Right ventricle myocardium inferior (tissue), 1 donor: ENCODE measurements around the gene TMEM87B. TPM values are rescaled to one million over a fixed set of nuclear protein-coding genes. Genes with fewer than 3 reads are reported as not detected.
"Not testable (repeated sequence)": the region's sequence is repeated elsewhere in the genome, so short reads cannot be mapped to it uniquely, and the experiment has no call there.

Experiments
- ATAC-seq: fragments of 200-7000 bp; cut with Tn5 transposase; one replicate; pipeline ENCODE4 v1.9.1; 2020; ENCODE audit warnings: mild to moderate bottlenecking, moderate library complexity
- DNase-seq: peaks from one replicate; pipeline ENCODE4 v3.0.0; 2021; ENCODE audit errors: missing footprints
- intact Hi-C: fragments of 100-400 bp; cut with DNase I; formaldehyde crosslinking; loops from one replicate; pipeline ENCODE4 v1.11.0; 2022
- total RNA-seq: library from RNA; stranded (reverse); fragmentation: NEBNext Ultra II Directional; extraction: Animal tissue kit (Norgen Biotek cat#: 25700); gene quantifications from one replicate; pipeline ENCODE4 v1.2.1, GENCODE V29; 2021
- donor health status: DM: no; HTN: yes; CAD: no; lungs with severe emphysema.

TMEM87B gene
- total RNA-seq, 1 donor from 2014 or later = 6.5 TPM

DNA sequence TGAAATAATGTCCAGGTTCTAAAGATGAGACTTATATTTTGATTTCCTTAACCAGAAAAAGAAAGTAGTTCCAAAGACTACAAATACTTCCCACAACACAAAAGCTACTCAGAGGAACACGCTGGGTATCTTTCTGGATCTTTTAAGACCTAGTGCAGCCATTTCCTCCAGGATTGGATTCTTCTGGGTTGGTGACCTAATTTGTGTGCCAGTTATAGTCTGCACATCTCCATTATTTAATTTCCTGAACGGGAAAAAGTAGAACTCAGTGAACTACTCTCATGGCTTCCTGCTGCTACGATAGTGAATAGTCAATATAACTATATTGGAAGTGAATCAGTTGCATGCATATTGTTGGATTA is 1.5 kb downstream of the TMEM87B start:
- intact Hi-C loops = loop anchor here (5.0 kb wide), 1 partner anchor 196 kb away; no protein-coding TSS in a partner anchor
- ATAC-seq (no peak), DNase-seq (no peak)

DNA sequence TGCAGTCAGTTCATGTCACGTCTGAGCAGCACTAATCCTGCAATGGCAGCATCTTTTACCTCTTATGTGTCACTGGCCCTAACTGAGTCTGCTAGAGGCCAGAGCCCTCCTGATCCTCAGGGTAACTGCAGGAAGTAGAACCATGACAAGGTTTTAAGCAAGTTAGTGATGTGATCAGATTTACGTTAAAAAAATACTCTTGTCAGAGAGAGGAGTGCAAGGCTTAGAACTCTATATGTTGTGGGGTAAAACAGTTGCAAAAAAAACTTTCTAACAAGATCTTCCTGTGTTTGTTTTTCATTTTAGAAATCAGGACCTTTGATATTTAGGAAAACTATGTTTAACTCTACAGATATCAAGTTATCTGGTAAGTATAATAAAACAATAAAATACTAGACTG is 4.6 kb downstream of the TMEM87B start:
- ATAC-seq (no peak), DNase-seq (no peak)
- intact Hi-C loops = loop anchor here (5.0 kb wide), 1 partner anchor 193 kb away; no protein-coding TSS in a partner anchor

DNA sequence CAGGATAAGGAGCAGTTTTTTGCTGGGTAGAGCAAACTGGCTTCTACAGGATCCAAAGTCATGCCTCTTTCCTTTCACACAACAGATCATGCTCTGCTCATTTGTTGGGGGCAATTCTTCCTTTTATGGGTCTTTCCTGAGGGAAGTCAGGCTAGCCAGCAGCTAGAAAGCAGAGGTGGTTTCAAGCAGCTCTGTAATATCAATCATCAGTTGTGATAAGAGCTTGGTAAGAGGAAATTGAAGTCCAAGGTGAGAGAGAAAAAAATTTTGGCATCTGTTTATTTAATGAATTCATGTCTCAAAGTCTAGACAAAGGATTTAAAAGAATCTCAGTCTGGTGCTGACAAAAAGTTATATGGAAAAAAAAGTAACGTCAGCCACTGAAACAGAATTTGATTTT is 6.2 kb downstream of the TMEM87B start:
- DNase-seq (no peak), ATAC-seq (no peak)
- intact Hi-C loops = no loop called here

- DNase-seq (no peak), ATAC-seq (no peak)
Measured at GRCh38 chr2:112061840-112062239, 6.8 kb downstream of the TMEM87B start.

GRCh38 chr2:112062894-112063293 is 7.8 kb downstream of the TMEM87B start:
- intact Hi-C loops = no loop called here
- DNase-seq (no peak), ATAC-seq (no peak)

More at GRCh38 chr2:112061840-112062239, 6.8 kb downstream of the TMEM87B start:
- intact Hi-C loops = no loop called here

DNA sequence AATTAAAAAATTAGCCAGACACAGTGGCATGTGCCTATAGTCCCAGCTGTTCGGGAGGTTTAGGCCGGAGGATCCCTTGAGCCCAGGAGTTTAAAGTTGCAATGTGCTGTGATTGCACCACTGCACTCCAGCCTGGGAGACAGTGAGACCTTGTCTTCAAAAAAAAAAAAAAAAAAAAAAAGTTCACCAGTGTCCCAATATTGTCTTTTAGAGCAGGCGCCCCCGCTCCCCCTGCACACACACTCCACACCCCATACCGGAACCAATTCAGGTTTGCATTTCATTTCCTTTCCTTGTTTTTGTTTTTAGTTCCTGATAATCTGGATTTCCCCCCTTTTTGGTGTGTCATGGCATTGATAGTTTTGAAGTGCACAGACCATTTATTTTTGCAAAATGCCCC is 10.4 kb downstream of the TMEM87B start:
- ATAC-seq (no peak), DNase-seq (no peak)
- intact Hi-C loops = no loop called here

DNA sequence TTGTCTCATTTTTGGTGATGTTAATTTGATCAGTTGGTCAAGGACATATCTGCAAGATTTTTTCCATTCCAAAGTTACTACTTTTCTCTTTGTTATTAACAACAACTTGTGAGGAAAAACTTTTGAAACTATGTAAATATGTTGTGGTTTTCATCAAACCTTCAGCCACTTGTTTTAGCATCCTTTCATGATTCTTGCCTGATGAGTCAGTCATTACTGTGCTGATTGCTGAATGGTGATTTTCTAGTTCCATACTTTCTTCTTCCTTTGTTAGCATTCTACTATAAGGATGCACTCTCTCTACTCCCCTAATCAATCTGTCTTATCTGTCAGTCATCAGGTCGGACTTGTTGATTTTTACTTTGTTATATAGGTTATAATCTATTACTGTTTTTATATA is 10.9 kb downstream of the TMEM87B start:
- DNase-seq (no peak), ATAC-seq (no peak)
- intact Hi-C loops = no loop called here

- DNase-seq, ATAC-seq, intact Hi-C loops: not testable (repeated sequence)
Measured at GRCh38 chr2:112069794-112070193, 14.7 kb downstream of the TMEM87B start.

DNA sequence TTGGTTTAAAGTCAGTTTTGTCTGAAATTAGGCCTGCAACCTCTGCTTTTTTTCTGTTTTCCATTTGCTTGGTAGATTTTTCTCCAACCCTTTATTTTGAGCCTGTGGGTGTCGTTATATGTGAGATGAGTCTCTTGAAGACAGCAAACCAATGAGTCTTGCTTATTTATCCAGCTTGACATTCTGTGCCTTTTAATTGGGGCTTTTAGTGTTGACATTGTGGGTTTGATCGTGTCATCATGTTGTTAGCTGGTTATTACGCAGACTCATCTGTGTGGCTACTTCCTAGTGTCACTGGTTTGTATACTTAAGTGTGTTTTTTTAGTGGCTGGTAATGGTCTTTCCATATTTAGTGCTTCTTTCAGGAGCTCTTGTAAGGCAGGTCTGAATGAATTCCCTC is 18.8 kb downstream of the TMEM87B start:
- DNase-seq = no peak
- no peak for ATAC-seq
- intact Hi-C loops = no loop called here

- DNase-seq (no peak), ATAC-seq (no peak)
- intact Hi-C loops = no loop called here
Measured at GRCh38 chr2:112074506-112074905, 19.4 kb downstream of the TMEM87B start.

DNA sequence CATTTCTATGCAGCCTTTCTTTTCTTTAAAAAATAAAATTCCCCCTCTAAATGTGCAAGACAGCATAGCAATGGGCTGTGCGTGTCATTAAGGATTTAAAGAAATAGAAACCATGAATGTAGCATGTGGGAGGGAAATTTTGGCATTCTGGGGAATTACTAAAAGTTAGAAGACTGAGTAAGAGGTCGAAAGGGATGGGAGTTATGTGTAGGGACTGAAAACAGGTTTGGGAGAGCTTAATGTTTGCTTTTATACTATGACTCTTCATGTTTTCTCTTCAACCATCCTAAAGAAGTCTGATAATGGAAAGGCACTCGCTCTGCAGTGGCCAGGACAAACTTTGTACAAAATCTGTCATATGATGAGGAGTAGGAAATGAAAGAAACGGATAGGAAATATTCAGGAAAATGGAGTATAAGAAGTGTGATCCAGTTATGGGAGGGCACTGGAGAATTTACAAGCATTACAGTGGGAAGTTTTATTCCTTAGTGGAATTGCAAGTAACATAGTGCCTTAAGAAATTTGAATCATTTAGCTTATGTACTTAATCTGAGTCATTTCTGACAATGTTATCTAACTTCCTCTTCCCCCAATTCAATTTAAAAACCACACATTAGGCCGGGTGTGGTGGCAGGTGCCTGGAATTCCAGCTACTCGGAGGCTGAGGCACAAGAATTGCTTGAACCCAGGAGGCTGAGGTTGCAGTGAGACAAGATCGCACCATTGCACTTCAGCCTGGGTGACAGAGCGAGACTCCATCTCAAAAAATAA is 20.6 kb downstream of the TMEM87B start:
- DNase-seq = no peak
- no peak for ATAC-seq
- intact Hi-C loops = no loop called here

DNA sequence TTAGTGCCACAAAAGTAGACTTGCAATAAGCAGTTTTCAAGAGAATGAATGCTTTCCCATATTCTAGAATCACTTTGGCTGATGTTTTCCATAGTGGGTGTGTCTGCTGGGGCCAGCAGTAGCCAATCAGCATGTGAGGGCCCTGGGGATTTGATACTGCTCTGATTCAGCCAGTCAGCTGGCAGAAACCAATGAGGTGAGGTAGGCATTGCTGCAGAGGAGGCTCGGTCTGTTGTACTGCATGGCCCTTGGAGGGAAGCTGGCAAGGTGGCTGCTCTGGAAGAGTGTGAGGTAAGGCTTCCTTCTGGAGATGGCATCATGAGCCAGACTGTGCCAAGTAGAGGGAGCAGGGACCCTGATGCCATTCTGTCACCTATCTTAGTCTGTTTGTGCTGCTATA is 22.7 kb downstream of the TMEM87B start:
- intact Hi-C loops = no loop called here
- ATAC-seq (no peak), DNase-seq (no peak)

GRCh38 chr2:112081262-112081661 is 26.2 kb downstream of the TMEM87B start:
- DNase-seq (no peak), ATAC-seq (no peak)
- intact Hi-C loops = no loop called here

GRCh38 chr2:112084689-112085374 is 29.8 kb downstream of the TMEM87B start:
- no peak for ATAC-seq
- intact Hi-C loops = no loop called here
- no peak for DNase-seq

- intact Hi-C loops = no loop called here
- DNase-seq (no peak), ATAC-seq (no peak)
Measured at GRCh38 chr2:112085375-112085730, 30.3 kb downstream of the TMEM87B start.

DNA sequence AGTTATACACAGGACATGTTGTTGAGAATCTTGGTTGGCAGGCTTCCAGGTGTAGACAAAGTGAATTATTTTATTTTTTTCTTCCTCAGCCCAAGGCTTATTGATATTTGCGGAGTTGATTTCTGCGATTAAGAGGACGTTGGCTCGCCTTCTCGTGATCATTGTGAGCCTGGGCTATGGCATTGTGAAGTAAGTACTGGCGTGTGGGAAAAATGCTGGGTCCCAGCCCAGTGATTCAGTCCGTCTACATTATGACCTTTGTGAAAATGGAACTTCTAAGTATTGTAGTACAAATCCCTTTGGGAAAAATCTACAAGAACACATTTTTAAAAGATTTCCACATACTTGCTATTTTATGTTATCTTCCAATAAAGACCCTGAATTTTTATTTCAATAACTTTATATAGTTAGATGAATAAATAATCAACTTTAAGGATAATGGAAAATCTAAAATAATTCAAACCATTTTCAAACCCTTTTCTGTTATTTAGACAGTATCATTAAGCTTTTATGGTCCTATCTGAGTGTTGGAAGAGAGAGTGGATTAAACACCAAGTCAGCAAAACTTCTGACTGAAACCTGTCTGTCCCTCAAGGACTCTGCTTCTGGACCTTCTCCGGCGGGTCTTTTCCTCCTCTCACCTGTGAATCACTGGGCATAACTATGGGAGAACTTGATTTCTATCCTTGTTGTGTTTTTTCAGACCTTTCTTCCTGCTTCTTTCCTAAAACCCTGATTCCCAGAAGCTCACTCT is 31.0 kb downstream of the TMEM87B start:
- ATAC-seq = no peak
- intact Hi-C loops = no loop called here
- DNase-seq = no peak

- intact Hi-C loops = no loop called here
- no peak for ATAC-seq
- DNase-seq = no peak
Measured at GRCh38 chr2:112087346-112088020, 32.4 kb downstream of the TMEM87B start.

- intact Hi-C loops = no loop called here
- ATAC-seq = no peak
Measured at GRCh38 chr2:112089375-112089774, 34.3 kb downstream of the TMEM87B start.

GRCh38 chr2:112092286-112093041 is 37.4 kb downstream of the TMEM87B start:
- DNase-seq (no peak), ATAC-seq (no peak)
- intact Hi-C loops = no loop called here

More at GRCh38 chr2:112089375-112089774, 34.3 kb downstream of the TMEM87B start:
- no peak for DNase-seq
